ENCODE results near the gene PUS3.

PUS3 gene, protein sequence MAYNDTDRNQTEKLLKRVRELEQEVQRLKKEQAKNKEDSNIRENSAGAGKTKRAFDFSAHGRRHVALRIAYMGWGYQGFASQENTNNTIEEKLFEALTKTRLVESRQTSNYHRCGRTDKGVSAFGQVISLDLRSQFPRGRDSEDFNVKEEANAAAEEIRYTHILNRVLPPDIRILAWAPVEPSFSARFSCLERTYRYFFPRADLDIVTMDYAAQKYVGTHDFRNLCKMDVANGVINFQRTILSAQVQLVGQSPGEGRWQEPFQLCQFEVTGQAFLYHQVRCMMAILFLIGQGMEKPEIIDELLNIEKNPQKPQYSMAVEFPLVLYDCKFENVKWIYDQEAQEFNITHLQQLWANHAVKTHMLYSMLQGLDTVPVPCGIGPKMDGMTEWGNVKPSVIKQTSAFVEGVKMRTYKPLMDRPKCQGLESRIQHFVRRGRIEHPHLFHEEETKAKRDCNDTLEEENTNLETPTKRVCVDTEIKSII

DNA sequence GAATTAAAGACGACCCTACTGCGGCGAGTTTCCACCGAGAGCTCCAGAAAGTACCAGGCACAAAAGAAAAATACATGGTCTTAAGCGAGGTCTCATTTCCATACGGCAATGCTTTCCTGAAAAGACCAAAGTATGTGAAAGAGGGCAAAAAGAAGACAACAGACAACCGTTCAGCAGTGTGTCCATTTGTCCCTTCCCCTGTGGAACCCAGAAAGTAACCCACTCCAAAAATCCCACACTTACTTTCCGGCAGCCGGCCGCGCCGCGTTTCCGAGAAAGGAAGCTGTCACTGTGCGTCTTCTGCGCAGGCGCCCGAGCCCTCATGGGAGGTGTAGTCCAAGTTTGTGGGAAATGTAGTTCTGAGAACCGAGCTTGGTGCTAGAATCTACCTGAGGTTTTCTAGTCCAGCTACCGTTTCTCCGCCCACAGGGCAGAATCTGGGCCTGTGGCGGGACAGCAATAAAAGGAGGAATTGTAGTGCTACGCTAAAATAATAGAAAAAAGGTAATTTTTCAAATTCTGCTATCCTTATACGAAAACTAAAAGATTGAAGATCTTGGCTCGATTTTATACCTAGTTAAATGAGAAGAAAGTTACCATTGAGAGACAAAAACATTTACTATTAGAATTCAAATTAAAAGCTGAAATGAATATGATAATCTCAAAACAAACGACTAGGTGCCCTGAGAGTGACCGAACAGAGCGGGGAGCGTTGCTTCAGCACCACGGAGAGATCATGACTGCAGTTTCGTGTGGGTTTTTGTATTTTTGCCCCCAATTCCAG lies at the start of gene PUS3:
Gene PUS3 (minus strand): TSS at position 280 of the 784 bp plus-strand sequence. CDS start 6,922 bp downstream, outside the sequence.
- Mint-ChIP-seq H3K9me3 (peaks cover 19% of the 10 kb centered on the region), H3K4me1 (peaks cover 24% of the 10 kb centered on the region), H3K4me3 (peak within 1 kb of the TSS; percentile 99), H3K27me3 (ENCODE audit: low read depth, poor library complexity) (peaks cover 50% of the 10 kb centered on the region), H3K36me3 (ENCODE audit: low read depth) (peaks cover 9% of the 10 kb centered on the region), H3K27ac (peak within 1 kb of the TSS; percentile 91)
- TF ChIP-seq, protein P1, sequence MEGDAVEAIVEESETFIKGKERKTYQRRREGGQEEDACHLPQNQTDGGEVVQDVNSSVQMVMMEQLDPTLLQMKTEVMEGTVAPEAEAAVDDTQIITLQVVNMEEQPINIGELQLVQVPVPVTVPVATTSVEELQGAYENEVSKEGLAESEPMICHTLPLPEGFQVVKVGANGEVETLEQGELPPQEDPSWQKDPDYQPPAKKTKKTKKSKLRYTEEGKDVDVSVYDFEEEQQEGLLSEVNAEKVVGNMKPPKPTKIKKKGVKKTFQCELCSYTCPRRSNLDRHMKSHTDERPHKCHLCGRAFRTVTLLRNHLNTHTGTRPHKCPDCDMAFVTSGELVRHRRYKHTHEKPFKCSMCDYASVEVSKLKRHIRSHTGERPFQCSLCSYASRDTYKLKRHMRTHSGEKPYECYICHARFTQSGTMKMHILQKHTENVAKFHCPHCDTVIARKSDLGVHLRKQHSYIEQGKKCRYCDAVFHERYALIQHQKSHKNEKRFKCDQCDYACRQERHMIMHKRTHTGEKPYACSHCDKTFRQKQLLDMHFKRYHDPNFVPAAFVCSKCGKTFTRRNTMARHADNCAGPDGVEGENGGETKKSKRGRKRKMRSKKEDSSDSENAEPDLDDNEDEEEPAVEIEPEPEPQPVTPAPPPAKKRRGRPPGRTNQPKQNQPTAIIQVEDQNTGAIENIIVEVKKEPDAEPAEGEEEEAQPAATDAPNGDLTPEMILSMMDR (IDR thresholded peaks at IDR 0.05) = no peak
- peak; percentile 90 for DNase-seq

DNA sequence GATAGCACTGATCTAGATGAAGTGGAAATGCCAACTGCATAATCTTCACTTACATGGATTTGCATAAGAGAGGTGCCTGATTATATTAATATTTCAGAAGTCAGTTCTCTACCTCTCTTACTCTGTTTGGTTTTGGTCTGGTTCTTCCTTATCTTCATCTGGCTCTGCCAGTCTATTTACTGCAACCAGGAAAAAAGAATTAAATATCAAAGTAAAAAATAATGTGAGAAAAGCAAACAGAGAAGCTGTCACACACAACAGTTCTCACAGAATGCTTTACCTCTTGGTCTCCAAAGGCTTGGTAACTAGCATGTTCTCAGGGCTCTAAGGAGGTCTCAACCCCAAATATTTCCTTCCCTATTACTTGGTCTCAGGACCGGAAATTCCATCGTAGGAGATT lies 49.6 kb upstream of the PUS3 start:
- Mint-ChIP-seq H3K27ac (no peak overlapping the region), H3K36me3 (ENCODE audit: low read depth) (peaks cover 20% of the 10 kb centered on the region), H3K4me3 (no peak overlapping the region), H3K27me3 (ENCODE audit: low read depth, poor library complexity) (peaks cover 2% of the 10 kb centered on the region), H3K4me1 (peaks cover 16% of the 10 kb centered on the region), H3K9me3 (no peaks in the 10 kb centered on the region)
- TF ChIP-seq, protein P1 (IDR thresholded peaks at IDR 0.05) = no peak
- DNase-seq = no peak

DNA sequence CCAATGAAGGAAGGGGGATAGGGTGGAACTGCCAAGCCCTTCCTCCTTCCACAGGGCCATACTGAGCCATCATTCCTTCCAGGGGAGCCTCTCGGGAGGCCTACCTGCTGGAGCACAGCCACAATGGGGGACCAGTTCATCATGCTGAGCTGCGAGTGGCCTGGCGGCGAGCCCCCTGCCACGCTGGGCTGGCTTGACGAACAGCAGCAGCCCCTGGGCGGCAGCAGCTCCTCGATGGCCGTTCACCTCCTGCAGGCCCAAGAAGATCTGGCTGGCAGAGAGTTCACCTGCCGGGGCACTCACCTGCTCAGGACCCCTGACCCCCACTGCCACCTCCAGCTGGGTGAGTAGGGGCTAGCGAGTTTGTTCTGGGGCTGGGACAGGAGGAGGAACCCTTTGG lies 48.7 kb upstream of the PUS3 start:
- no peak overlapping the region for H3K4me3 Mint-ChIP-seq
- TF ChIP-seq, protein P1 (IDR thresholded peaks at IDR 0.05) = no peak
- peaks cover 15% of the 10 kb centered on the region for H3K36me3 Mint-ChIP-seq (ENCODE audit: low read depth)
- no peaks in the 10 kb centered on the region for H3K9me3 Mint-ChIP-seq
- peaks cover 16% of the 10 kb centered on the region for H3K4me1 Mint-ChIP-seq
- DNase-seq = no peak
- H3K27ac Mint-ChIP-seq = no peak overlapping the region
- H3K27me3 Mint-ChIP-seq (ENCODE audit: low read depth, poor library complexity) = peaks cover 2% of the 10 kb centered on the region

DNA sequence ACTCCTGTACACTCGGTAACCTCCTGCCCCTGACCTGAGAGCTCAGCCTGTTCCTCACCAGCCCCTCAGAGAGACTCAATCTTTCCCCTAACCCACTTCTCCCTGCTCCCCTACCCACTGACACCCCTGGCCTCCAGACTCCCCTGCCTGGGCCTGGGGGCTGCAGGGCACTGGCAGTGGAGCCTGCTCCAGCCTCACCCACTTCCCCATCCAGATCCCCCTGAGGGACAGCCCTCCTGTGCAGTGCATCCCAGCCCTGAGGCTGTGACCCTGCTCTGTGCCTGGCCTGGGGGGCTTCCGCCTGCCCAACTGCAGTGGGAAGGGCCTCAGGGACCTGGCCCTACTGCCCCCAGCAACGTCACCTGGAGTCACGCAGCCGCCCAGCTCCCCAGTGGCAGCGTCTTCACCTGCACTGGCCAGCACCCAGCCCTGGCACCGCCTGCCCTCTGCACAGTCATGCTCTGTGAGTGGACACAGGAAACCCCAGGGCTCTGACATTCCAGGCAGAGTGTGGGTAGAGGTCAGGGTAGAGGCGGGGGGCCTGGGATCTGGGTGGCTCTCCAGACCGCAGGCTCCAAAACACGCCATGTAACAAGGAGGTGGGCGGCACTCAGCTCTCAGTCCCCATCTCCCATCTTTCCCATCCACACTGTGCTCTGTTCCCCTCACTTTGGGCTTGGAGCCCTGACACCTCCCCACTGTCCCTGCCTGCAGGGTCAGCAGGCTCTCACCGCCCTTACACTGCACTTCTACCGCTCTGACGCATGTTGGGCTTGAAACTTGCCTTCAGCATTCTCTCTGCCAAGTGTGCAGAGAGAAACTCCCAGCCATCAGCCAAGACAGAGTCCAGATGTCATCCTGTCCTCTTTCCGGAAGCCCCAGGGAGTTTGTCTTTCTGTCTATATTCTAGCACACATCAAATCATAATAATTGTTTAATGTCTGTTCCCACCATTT lies 48.0 kb upstream of the PUS3 start:
- no peak for DNase-seq
- Mint-ChIP-seq H3K9me3 (no peaks in the 10 kb centered on the region), H3K36me3 (ENCODE audit: low read depth) (peaks cover 8% of the 10 kb centered on the region), H3K4me3 (no peak overlapping the region), H3K27ac (peak overlapping the region; percentile 72), H3K27me3 (ENCODE audit: low read depth, poor library complexity) (peaks cover 2% of the 10 kb centered on the region), H3K4me1 (peaks cover 16% of the 10 kb centered on the region)
- TF ChIP-seq, protein P1 (IDR thresholded peaks at IDR 0.05) = no peak

DNA sequence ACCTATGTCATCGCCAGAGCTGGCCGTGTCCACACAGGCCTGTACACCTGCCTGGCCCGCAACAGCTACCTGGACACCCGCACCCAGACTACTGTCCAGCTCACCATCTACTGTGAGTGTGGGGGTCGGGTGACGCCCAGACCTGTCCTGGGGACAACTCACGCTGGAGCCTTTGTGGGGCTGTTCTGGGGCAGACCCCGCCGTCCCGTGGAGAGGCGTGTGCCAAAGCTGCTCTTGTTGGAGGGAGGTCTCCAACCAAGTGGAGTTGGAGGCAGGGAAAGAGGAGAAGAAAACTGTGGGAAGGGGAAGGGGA lies 47.1 kb upstream of the PUS3 start:
- Mint-ChIP-seq H3K27ac (peak overlapping the region; percentile 64), H3K4me3 (no peak overlapping the region), H3K27me3 (ENCODE audit: low read depth, poor library complexity) (peaks cover 2% of the 10 kb centered on the region), H3K36me3 (ENCODE audit: low read depth) (no peaks in the 10 kb centered on the region), H3K9me3 (no peaks in the 10 kb centered on the region), H3K4me1 (peaks cover 22% of the 10 kb centered on the region)
- TF ChIP-seq, protein P1 (IDR thresholded peaks at IDR 0.05) = no peak
- no peak for DNase-seq

Measured in nephron progenitor cell (in vitro differentiated cells).